LNCaP clone FGC (cell line): ENCODE measurements around the gene ZNF148.

ENCODE experiments used
- DNase-seq: peaks from one replicate; pipeline ENCODE4 v3.0.0-alpha.2; 2011; ENCODE audit warnings: low read depth
- H3K4me3 ChIP-seq: 2 replicates; pipeline ENCODE4 v1.5.1; 2011; ENCODE audit warnings: mild to moderate bottlenecking, low read depth, low read length, control low read depth
- TF ChIP-seq, protein P1 (sequence below): IDR thresholded peaks from 2 replicates; pipeline ENCODE4 v1.5.1; 2012; ENCODE audit warnings: mild to moderate bottlenecking; ENCODE audit not compliant: control insufficient read depth, insufficient read depth; ENCODE audit errors: extremely low read depth

The ZNF148 gene

DNA sequence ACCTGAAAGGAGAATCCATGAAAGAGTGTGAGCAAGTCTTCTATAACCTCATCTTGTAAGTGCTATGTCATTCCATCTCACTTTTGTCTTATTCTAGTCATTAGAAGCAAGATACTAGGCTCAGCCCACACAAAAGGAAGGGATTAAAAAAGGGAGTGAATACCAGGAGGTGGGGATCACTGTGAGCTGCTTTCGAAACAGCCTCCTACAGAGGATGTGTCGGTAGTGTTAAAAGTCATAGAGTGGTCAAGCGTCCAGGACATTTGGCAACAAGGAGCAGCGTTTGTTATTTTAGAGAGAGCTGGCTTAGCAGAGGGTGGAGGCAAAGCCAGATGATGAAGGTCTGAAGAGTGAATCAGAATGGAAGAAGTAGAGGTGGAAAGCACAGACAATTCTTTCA lies 11.7 kb upstream of the ZNF148 start:
- no peak for DNase-seq
- TF ChIP-seq, protein P1, sequence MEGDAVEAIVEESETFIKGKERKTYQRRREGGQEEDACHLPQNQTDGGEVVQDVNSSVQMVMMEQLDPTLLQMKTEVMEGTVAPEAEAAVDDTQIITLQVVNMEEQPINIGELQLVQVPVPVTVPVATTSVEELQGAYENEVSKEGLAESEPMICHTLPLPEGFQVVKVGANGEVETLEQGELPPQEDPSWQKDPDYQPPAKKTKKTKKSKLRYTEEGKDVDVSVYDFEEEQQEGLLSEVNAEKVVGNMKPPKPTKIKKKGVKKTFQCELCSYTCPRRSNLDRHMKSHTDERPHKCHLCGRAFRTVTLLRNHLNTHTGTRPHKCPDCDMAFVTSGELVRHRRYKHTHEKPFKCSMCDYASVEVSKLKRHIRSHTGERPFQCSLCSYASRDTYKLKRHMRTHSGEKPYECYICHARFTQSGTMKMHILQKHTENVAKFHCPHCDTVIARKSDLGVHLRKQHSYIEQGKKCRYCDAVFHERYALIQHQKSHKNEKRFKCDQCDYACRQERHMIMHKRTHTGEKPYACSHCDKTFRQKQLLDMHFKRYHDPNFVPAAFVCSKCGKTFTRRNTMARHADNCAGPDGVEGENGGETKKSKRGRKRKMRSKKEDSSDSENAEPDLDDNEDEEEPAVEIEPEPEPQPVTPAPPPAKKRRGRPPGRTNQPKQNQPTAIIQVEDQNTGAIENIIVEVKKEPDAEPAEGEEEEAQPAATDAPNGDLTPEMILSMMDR: no peak
- no peak overlapping the region for H3K4me3 ChIP-seq

DNA sequence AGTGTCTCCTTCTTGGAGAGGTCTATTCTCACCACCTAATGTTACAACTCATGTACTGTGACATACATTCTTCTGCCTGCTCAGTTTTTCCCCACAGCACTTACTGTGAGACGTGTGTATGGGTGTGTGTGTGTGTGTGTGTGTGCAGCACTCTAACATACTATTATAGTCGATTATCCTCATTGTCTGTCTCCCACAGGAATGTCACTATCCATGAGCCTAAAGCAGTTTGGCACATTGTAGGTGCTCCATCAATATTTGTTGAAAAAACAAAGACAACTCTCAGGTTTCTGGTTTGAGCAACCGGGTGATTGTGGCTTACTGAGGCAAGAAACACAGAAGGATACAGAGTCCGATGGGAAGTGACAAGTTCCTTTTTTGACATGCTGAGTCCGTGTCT lies 8.6 kb upstream of the ZNF148 start:
- DNase-seq: no peak
- no peak overlapping the region for H3K4me3 ChIP-seq
- TF ChIP-seq, protein P1: no peak

DNA sequence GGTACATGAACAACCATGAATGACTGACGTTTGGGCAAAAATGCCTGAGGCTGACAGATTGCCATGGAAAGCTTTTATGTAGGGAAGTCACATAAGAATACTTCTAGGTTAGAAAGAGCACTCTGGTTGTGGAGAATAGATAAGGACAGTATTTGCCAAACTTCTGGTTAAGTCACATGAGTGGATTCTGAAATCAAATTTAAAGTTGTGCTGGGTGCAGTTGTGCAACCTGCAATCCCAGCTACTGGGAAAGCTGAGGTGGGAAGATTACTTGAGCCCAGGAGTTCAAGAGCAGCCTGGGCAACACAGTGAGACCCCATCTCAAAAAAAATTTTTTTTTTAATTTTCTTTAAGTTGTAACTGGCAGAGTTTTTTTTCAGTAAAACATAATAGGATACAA lies 7.2 kb upstream of the ZNF148 start:
- TF ChIP-seq, protein P1: no peak
- H3K4me3 ChIP-seq: no peak overlapping the region
- DNase-seq: no peak

DNA sequence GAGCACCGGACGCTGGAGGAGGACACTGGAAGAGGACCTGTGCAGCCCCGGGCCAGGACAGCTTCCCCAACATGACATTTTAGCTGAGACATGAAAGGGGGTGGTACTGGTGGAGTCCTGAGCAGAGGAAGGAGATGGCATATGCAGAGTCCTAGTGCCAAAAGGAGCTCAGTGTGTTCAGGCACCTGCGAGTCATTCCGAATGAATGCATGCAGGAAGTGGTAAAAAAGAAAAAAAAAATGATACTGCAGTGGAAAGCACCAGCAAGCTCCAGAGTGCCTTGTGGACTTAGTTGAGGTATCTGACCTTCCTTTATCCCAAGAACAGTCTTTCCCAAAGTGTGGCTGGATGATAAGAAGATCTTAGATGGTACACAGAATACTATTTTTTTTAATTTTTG lies 6.6 kb upstream of the ZNF148 start:
- DNase-seq: no peak
- TF ChIP-seq, protein P1: no peak

GRCh38 chr3:125381314-125381713 lies 6.2 kb upstream of the ZNF148 start:
- TF ChIP-seq, protein P1: no peak
- no peak for DNase-seq
- no peak overlapping the region for H3K4me3 ChIP-seq

More for the DNA sequence above, 6.6 kb upstream of the ZNF148 start:
- H3K4me3 ChIP-seq: no peak overlapping the region

DNA sequence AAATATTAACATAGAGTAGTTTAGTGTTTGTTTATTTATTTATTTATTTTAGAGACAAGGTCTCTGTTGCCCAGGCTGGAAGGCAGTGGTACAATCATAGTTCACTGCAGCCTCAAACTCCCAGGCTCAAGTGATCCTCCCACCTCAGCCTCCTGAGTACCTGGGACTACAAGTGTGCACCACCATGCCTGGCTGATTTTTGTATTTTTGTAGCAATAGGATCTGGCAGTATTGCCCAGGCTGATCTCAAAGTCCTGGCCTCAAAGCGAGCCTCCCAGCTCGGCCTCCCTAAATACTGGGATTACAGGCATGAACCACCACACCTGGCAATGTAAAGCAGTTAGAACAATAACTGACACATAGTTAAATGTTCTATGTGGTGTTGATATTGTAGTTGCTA lies 4.4 kb upstream of the ZNF148 start:
- TF ChIP-seq, protein P1: no peak
- no peak for DNase-seq
- H3K4me3 ChIP-seq: no peak overlapping the region

DNA sequence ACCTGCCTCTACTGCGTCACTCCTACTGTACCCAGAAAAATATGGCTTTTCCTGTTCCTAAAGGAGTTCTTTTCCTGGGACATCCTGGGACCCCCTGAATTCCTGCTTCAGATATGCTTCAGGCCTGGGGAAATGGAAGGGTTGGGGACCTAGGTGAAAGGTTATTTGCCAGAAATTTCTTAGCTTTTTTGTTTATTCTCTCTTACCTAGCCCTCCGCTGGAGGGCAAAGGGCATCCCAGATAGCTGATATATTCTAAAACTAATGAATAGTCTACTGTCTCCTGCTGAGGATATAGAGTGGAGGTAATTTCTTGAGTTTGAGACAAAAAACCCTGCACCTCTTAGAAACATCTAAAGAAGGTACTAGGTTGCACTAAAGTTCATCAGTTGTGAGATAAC lies 3.6 kb upstream of the ZNF148 start:
- no peak for DNase-seq
- H3K4me3 ChIP-seq: no peak overlapping the region
- TF ChIP-seq, protein P1: no peak
